B cell (primary cell): Measurements from ENCODE around the gene ERBB4.

ENCODE experiments used
- EZH2 ChIP-seq: IDR thresholded peaks from 2 replicates; pipeline ENCODE4 v1.6.1; 2012; ENCODE audit warnings: borderline replicate concordance, low read depth, mild to moderate bottlenecking, moderate library complexity, low read length; ENCODE audit not compliant: insufficient read depth, poor library complexity, severe bottlenecking
- TF ChIP-seq, protein P1 (sequence below): fragments of 200-600 bp; IDR thresholded peaks from one replicate; pipeline ENCODE4 v1.8.0; 2022; ENCODE audit warnings: antibody characterized with exemption, mild to moderate bottlenecking

GRCh38 chr2:212426637-212427412 lies 111.8 kb downstream of the ERBB4 start:
- no peak for TF ChIP-seq EZH2
- TF ChIP-seq, protein P1, sequence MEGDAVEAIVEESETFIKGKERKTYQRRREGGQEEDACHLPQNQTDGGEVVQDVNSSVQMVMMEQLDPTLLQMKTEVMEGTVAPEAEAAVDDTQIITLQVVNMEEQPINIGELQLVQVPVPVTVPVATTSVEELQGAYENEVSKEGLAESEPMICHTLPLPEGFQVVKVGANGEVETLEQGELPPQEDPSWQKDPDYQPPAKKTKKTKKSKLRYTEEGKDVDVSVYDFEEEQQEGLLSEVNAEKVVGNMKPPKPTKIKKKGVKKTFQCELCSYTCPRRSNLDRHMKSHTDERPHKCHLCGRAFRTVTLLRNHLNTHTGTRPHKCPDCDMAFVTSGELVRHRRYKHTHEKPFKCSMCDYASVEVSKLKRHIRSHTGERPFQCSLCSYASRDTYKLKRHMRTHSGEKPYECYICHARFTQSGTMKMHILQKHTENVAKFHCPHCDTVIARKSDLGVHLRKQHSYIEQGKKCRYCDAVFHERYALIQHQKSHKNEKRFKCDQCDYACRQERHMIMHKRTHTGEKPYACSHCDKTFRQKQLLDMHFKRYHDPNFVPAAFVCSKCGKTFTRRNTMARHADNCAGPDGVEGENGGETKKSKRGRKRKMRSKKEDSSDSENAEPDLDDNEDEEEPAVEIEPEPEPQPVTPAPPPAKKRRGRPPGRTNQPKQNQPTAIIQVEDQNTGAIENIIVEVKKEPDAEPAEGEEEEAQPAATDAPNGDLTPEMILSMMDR: no peak
